ENCODE data around the gene CARMIL1.
"Not testable (repeated sequence)": the region's sequence is repeated elsewhere in the genome, so short reads cannot be mapped to it uniquely, and the experiment has no call there.

Gene CARMIL1

GRCh38 chr6:25414168-25414567 is 135.0 kb downstream of the CARMIL1 start:
- DNase-seq: no peak

DNA sequence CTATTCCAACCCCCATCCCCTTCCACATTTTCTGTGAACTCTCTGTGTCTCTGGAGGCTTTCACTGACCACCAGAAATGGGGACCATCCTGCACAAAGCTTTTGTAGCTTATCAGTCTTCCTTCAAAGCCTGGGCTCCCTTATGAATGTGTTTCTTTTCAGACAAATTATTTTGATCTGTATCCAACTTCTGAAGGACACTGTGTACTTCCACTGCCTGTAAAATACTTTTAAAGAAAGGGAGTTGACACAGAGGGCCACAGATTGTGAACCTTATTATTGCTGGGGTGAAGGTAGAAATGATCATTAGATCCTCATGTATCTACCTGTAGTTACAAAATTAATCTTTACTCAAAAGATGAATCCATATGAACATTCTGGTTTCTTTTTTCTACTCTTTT is 135.6 kb downstream of the CARMIL1 start:
- no peak for DNase-seq

DNA sequence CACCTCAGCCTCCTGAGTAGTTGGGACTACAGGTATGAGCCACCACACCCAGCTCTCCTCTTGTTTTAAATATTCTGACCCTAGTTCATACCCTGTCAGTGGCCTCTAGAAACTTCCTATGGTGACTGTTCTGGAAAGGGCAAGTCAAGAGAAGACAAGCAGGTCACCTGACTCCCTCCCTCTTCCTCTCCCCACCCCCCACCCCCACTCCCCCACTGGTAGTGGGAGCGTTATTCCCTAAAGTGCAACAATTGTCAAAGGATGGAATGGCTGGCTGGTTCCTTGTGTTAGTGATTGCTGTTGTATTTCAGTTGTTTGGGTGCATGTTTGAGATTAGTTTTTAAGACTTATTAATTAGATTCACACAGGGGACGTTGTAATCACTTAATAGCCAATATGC is 136.1 kb downstream of the CARMIL1 start:
- no peak for DNase-seq

DNA sequence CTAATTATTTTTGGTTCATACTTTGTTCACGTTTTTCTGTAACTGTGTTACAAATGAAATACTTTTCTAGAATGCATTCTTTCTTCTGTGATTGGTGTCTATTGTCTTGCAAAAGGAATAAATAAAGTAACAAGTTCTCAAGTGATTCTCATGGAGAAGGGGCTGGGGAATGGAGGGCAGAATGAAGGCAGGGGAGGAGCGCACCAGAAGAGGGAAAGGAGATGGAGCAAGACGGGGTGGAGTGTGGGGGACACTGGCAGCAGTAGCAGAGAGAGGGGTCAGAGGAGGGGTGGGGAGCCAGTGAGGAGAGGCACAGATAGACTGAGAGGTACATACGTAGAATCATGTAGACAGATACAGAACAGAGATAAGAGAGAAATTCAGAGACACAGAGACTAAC is 136.5 kb downstream of the CARMIL1 start:
- no peak for DNase-seq

- no peak for DNase-seq
These were observed 138.0 kb downstream of the CARMIL1 start for GRCh38 chr6:25417046-25417605.

- no peak for DNase-seq
These were observed 139.4 kb downstream of the CARMIL1 start for GRCh38 chr6:25418454-25419052.

GRCh38 chr6:25419879-25420278 is 140.7 kb downstream of the CARMIL1 start:
- DNase-seq: no peak

- DNase-seq: no peak
These were observed 144.2 kb downstream of the CARMIL1 start for GRCh38 chr6:25423358-25423757.

GRCh38 chr6:25424303-25424702 is 145.1 kb downstream of the CARMIL1 start:
- no peak for DNase-seq

GRCh38 chr6:25427549-25427948 is 148.4 kb downstream of the CARMIL1 start:
- no peak for DNase-seq

DNA sequence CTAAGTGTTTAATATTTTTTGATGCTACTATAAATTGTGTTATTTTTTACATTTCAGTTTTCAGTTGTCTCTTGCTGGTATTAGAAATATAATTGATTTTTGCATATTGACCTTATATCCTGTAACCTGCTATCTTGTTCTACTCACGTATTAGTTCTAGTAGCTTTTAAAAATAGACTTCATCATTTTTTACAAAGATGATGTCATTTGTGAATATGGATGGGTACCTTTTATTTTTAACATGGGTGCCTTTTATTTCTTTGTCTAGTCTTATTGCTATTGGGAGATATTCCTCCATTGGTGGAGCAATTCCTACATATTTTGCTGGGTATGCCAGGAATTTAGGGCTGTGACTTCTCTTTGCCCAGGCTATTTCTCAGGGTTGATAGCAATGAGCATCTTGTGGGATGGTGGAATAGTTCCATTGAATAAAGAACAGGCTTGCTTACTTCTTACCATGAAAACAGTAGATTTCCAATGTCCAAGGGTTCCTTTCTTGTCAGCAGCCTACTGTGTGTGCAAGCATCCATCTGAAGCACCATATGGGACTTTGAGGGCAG is 149.7 kb downstream of the CARMIL1 start:
- no peak for DNase-seq

GRCh38 chr6:25431306-25431974 is 152.3 kb downstream of the CARMIL1 start:
- DNase-seq: no peak

DNA sequence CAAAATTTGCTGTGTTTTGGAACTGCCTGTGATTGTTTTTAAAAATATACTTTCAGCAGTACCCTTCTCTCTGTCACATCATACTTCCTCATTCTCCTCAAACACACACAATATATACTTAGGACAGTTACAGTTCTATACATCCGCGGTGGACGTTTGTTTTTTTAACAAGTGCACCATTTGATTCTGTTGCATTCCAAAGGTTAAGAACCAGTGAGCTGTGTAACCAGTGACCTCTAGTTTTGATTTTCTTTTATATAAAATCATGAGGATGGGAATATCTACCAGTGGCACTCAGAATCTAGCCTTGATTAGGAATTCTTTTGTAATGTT is 152.8 kb downstream of the CARMIL1 start:
- DNase-seq: no peak

DNA sequence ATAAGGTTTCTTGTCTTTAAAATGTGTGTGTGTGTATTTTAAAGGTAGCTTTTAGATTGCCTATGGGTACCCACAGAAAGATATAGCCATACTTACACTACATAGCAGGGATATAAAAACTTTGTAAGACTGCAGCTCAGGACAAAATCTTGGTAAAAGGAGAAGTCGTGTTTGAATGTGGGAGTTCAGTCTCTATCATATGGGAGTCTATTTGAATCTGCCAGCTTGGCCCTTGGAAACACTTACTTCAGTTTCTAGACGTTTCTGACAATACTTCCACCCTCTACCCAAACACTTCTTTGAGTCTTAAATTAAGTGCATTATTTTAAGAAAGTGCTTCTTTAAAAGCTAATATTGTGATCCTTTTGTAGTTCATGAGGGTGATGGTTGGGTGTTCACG is 155.7 kb downstream of the CARMIL1 start:
- no peak for DNase-seq

GRCh38 chr6:25435416-25435985 is 156.3 kb downstream of the CARMIL1 start:
- no peak for DNase-seq

GRCh38 chr6:25436760-25437159 is 157.6 kb downstream of the CARMIL1 start:
- DNase-seq: no peak

DNA sequence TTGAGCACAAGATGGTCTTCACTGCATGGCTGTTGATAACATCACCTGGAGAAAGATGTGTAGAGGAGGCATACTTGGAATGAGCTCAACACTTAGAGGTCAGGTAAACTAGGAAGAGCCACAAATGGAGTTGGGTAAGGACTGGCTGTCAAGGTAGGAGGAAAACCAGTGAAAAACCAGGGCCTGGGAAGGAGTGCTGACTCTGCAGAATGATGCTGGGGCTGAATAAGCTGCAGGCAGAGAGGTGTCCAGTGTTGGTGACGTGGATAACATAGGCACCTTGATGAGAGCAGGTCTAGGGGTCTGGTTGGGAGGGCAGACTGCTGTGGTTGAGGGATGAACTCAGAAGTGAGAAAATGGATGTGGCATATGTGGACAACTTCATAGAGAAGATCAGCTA is 160.2 kb downstream of the CARMIL1 start:
- DNase-seq: no peak

DNA sequence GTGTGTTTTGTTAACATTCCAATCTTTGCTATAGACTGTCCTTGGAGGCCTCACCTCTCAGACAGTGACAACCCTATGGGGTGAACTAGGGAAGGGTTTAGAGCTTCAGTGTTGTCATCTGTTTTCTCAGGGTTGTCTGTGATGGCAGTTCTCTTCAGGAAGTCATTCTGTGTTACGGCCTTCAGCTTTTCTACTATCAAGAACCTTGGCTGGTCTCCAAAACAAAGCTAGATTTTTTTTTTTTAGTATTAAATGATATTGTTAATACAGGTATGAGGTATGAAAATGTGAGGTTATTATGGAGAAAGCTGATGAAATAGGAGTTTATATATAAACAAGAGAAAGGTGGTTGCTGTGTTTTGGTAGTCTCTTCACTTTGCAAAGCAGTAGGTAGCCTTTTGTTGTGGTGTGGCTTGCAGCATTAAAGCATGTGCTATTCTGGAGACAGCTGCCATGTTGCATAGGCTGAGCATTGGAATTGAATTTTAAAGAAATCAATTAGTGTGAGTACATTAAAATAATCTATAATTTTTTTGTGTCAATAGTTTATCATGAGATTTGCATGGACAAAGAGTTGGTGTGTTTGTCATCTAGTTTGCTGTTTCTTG is 162.6 kb downstream of the CARMIL1 start:
- no peak for DNase-seq

DNA sequence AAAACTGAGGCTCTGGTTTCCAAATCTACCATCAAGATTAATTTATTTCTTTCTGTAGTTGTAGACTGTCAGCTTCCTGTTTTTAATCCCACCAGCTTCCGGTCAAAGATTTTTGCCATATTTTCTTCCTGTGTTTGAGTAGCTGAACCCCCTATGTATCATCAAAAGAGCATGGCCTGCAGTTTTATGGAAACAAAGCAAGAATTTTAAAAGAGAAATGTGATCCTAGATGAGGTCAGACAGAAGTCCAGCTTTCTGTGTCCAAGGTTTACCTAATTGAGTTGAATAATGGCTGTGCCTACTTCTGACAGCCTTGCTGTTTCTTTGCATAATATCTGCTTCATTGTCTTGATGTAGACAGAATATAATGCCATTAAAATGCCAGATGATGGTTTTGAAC is 163.7 kb downstream of the CARMIL1 start:
- no peak for DNase-seq

- not testable (repeated sequence) for DNase-seq
These were observed 165.3 kb downstream of the CARMIL1 start for GRCh38 chr6:25444521-25444920.

GRCh38 chr6:25446830-25447569 is 167.8 kb downstream of the CARMIL1 start:
- DNase-seq: no peak

- DNase-seq: no peak
These were observed 168.4 kb downstream of the CARMIL1 start for GRCh38 chr6:25447570-25447929.

DNA sequence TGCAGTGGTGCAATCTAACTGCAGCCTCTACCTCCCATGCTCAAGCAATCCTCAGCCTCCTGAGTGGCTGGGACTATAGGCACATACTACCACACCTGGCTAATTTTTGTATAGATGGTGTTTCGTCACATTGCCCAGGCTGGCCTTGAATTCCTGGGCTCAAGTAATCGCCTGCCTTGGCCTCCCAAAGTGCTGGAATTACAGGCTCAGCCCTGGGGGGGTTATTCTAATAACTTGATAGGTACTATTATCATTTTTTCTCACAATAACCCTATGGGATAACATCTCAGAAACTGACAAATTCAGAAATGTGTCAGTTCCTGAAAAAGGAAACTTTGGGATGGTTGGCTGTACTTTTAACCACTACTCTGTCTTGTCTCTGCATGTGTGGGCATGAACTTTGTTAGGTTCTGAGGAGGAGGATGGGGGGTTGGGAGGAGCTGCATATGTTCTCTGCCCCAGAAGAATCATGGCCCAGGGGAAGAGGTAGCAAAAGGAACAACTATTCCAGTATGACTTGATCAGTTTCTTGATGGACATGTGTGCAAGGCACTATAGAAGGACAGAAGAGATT is 169.9 kb downstream of the CARMIL1 start:
- no peak for DNase-seq
